ENCODE measurements around the gene CCDC127.
"Not testable (repeated sequence)": the region's sequence is repeated elsewhere in the genome, so short reads cannot be mapped to it uniquely, and the experiment has no call there.

Gene CCDC127

GRCh38 chr5:200985-201384, 17.0 kb downstream of the CCDC127 start:
- DNase-seq = no peak

- DNase-seq = no peak
Observed at GRCh38 chr5:199950-200645, 17.9 kb downstream of the CCDC127 start.

GRCh38 chr5:199197-199949, 18.6 kb downstream of the CCDC127 start:
- no peak for DNase-seq

- no peak for DNase-seq
Observed at GRCh38 chr5:198516-199196, 19.3 kb downstream of the CCDC127 start.

- DNase-seq = no peak
Observed at GRCh38 chr5:197892-198489, 20.0 kb downstream of the CCDC127 start.

- not testable (repeated sequence) for DNase-seq
Observed at GRCh38 chr5:197031-197430, 20.9 kb downstream of the CCDC127 start.

GRCh38 chr5:196350-196749, 21.6 kb downstream of the CCDC127 start:
- no peak for DNase-seq

- no peak for DNase-seq
Observed at GRCh38 chr5:195401-196160, 22.4 kb downstream of the CCDC127 start.

- DNase-seq = no peak
Observed at GRCh38 chr5:194603-195209, 23.2 kb downstream of the CCDC127 start.

- no peak for DNase-seq
Observed at GRCh38 chr5:194102-194501, 23.9 kb downstream of the CCDC127 start.

GRCh38 chr5:192970-193831, 24.8 kb downstream of the CCDC127 start:
- no peak for DNase-seq

GRCh38 chr5:192691-192969, 25.3 kb downstream of the CCDC127 start:
- DNase-seq = no peak

- no peak for DNase-seq
Observed at GRCh38 chr5:191949-192690, 25.8 kb downstream of the CCDC127 start.

GRCh38 chr5:191036-191948, 26.7 kb downstream of the CCDC127 start, which contains the start of gene LRRC14B:
LRRC14B (plus strand) TSS chr5:191495; CDS start chr5:191539, 44 bp downstream.
- no peak for DNase-seq

GRCh38 chr5:190366-191035, 27.5 kb downstream of the CCDC127 start:
- no peak for DNase-seq

GRCh38 chr5:189976-190365, 28.0 kb downstream of the CCDC127 start:
- DNase-seq = no peak

- DNase-seq = no peak
Observed at GRCh38 chr5:189486-189885, 28.5 kb downstream of the CCDC127 start.

- peak; percentile 85 for DNase-seq
Observed at GRCh38 chr5:188488-189481, 29.2 kb downstream of the CCDC127 start.
